Kidney capillary endothelial cell (primary cell): ENCODE measurements around the gene NKPD1.
"Not testable (repeated sequence)": the region's sequence is repeated elsewhere in the genome, so short reads cannot be mapped to it uniquely, and the experiment has no call there.

Source experiments
- DNase-seq: peaks from one replicate; pipeline ENCODE4 v3.0.0-alpha.2; 2018; ENCODE audit warnings: low spot score

NKPD1 gene

DNA sequence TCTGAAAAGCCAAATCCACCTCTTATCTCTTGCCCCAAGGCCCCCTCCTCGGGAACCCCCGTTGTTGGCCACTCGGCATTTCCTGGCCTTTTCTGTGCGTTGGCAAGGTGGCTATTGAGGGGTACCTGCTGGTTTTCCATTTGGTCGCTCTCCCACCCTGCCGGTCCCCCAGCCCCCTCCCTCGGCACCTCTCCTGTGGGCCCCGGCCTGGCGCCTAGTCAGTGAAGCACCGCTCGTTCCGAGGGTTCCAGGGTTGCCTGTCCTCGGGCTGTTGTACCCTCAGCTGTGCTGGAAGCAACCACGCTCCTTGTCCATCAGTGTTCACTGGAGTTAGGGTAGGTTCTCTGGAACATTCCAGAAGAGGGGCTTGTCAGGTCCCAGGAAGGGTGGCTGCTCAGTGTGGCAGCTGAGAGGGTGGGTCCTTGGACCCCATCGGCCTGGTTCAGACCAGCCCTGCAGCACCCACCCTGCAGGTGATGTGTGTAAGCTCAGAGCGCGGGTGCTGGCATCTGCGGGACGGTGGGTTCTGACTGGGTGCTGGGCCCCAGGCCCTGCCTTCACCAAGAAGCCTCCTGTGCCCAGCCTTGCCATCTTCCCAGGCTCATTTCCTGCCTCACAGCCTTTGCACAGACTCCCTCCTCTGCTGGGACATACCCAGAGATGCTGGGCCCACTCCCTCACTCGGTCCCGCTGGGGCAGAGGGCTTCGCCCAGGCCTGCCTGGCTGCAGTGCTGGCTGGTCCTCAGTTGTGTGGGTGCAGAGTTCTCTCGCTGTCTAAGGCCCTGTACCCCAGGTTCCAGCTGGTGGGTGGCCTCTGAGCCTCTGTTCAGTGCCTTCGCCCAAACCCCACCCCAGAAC is 21.3 kb downstream of the NKPD1 start:
- DNase-seq: no peak

DNA sequence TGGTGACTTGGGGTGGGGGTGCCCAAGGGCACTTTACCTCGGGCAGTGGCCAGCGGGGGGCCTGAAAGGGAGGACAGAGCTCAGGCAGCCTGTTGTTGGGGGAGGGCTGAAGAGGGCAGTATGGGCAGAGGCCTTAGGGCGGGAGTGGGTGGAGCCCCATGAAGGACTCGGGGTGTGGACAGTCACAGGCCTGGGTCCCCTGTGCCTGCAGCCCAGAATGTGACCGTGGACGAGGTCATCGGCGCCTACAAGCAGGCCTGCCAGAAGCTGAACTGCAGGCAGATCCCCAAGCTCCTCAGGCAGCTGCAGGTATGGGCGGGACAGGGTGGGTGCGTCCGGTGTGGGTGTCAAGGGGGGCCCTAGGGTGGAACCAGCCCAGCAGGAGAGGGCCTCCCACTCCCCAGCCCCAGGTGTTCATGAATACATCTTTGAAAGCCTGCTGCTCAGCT is 22.5 kb downstream of the NKPD1 start:
- DNase-seq: no peak

DNA sequence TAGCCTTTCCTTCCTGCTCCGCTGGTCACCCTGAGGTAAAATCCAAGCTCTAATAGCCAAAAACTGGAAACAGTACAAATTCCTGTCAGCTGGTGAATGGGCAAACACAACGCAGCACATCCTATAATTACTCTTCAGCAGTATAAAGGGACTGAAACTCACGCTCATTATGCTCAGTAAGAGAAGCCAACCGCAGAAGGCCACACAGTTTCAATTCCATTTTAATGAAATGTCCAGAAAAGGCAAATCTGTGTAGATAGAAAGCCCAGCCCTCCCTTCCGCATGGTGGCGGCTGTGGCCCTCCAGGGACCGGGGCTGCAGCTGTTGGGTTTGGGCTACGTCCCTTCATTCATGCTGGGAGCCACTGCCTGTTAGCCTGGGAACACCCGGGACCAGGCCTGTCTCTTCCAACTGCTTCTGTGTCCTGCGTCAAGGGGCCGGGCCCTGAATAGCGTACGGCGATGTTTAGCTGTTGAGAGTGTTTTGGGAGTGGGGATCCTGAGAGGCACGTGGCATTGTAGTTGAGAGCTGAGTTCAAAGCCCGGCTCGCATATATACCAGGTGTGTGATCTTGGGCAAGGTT is 23.5 kb downstream of the NKPD1 start:
- no peak for DNase-seq

DNA sequence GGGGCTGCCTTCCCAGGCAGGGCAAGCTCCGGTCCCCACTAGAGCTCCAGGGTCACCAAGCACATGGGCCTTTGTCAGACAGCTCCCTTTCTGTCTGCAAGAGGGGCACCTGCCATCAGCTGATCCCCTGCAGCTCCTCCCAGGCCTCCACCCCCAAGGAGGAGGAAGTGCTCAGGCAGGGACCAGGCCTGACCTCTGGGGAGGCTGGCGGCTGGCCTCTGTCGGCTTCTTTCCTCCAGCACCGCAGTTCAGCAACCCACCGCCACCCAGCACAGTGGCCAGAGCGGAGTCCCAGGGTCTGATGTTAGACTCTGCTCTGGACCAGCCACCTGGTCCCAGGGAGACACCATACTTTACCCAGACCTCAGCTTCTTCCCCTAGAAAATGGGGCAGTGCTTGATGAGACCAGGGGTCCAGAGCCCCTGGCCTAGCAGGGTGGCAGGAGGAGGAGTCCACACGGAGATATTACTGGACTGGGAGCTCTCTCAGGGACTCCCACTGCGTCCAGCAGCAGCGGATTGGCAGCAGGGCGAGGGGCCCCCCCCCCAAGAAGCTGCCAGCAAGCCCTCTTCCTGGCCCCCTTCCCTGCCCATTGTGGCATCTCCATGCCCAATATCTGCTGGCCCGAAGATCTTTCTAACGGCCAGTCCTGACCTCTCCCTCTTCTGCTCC is 24.1 kb downstream of the NKPD1 start:
- DNase-seq: no peak

DNA sequence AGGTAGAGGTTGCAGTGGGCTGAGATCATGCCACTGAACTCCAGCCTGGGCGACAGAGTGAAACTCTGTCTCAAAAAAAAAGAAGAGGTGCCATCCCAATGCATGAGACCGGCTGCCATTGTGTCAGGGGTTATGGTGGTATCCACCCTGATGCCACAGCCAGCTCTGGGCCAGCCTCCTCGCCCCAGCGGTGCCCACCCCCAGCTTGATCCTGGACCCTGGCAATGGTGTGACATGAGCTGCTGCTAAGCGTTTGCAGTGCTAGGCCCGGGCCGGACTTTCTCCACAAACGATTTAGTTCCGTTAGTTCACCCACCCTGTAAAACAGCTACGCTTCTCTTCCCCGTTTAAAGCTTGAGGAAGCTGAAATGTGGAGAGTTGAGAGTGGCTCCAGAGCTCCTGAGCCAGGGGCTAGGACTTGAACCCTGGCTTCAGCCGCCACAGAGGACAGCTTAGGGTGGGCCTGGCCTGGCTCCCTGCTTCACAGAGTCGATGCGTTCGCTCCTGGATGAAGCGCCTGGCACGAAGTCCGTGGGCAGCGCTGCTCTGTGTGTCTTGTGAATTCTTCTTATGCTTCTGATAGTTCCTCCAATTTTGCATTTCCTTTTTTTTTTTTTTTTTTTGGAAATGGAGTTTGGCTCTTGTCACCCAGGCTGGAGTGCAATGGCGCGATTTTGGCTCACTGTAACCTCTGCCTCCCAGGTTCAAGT is 25.5 kb downstream of the NKPD1 start:
- DNase-seq: no peak

DNA sequence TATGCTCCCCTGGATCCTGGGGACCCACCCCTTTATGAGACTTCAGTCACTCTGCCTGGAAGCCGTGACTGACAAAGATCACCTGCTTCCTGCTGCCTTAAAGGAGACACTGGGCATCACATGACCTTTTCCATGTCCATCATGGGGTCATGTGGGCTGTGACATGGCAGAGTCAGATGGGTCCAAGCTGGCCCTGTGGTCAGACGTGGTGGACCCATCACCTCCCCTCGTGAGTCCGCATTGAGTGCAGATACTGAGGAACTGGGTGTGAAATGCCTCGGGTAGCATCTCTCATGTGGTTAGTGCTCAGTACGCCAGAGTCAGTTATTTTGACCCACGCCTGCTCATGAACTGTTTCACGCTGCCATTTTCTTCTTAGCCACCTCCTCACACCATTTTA is 27.1 kb downstream of the NKPD1 start:
- no peak for DNase-seq

DNA sequence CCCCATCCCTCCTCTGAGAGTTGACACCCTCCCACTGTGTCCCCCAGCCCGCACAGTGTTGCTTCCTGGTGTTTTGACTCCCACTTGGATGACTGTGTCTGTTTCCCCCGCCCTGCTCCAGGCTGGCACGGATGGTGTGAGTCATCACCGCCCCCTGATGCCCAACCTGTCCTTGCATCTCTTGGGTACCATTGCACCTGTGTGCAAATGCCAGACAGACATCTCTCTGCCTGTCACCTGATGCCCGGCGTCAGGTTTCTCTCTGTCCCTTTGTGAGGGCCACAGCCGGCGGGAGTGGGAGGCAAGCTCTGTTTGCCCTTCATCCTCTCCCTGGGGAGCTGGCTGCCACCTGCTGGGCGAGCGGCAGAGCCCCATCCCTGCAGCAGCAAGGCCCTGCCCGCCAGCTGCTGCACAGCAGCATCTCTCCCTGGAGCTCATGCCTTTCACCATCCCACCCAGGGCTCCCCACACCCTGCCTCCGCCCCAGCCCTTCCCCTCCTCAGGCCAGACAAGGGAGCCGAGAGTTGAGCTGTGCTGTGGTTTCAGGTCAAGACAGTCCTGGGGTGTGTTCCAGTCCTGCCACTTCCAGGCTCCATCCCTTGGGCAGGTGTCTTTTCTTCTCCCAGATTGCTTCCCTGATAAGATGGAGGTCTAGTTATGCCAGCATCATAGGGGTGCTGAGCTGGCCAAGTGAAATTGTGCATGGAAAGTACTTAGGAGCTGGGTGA is 29.7 kb downstream of the NKPD1 start:
- no peak for DNase-seq

DNA sequence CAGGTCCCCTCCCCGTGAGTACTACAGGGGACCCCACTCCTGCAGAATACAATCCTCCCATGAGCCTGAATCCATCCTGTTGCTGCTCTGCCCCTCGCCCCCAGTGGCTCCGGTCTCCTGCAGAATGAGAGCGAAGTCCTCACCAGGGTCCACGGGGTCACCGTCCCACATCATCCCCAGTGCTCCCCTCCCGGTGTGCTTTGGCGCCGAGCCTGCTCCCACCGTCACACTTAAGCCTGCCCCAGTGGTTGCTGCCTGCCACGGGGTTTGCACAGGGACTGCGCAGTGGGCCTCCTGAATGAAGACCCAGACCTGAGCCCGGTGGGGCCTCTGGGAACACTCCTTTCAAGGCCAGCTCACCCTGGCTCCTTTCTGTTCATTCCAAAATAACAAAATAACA is 30.5 kb downstream of the NKPD1 start:
- DNase-seq: no peak

DNA sequence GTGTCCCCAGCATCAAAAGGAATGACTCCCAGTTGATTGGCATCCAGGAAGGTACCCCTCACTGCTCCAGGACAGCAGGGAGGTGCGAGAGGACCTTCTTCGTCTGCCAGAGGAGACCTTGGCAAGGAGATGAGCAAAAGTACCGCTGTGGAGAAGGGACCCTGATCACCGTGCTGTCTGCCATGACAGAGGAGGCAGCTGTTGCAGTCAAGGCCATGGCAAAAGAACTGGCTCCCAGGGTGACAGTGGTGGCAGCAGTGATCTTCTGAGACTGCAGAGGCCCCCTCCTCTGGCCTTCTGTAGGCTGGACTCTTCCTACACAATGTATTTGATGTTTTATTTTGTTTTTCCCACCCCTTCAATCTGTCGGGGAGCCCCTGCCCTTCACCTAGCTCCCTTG is 32.0 kb downstream of the NKPD1 start:
- DNase-seq: no peak

DNA sequence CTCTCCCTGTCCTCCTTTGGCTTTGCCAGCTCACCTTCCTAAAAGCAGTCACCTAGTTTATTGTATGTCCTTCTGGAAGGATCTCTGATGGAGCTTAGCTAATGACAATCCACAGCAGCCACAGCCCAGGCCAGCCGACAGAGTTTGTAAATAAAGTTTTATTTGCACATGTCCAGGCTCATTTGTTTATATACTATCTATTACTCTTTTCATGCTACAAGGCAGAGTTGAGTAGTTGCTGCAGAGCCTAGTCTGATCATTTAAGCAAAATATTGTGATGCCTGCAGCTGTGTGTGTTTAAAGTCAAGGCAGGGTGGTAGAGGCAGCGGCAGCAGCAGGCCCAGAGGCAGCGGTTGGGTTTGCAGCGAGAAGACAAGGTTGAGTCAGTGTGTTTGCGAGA is 32.6 kb downstream of the NKPD1 start:
- no peak for DNase-seq

DNA sequence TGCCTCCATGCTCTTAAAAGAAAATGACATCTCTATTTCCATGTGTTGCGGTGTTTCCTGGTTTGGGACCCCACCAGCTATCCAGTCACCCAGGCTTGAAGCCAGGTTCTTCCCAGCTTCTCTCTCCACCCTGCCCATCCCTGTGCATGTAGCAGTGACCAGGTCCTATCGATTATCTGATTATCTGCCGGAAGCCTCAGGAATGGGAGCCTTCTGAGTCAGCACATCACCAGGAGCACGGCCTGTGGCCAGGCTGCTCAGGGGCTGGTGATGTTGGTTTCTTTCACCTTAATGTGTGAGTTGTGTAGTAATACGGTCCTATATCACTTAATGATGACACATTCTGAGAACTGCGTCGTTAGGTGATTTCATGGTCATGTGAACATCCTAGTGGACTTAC is 34.1 kb downstream of the NKPD1 start:
- no peak for DNase-seq

DNA sequence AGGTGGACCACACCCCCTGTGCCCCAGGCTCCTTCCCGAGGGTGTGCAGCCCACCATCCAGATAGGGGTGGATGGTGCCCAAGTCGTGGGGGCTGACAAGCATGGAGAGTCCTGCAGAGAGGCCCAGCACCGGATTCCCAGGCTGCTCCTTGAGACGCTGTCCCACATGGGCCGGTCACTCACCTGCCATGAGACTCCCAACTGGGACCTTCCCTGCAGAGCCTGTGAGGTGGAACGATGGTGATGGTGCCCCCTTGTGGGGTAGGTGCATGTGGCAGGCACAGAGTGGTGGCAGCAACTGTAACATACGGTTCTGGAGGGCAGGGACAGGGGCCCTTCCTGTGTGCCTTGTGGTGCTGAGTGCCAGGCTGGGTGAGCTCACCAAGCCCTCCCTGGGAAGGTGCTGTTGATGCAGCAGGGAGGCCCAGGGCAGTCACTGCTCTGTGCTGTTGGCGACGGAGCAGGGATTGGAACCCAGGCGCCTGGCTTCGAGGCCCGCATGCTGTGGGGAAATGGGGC is 34.7 kb downstream of the NKPD1 start:
- DNase-seq: peak; percentile 46

DNA sequence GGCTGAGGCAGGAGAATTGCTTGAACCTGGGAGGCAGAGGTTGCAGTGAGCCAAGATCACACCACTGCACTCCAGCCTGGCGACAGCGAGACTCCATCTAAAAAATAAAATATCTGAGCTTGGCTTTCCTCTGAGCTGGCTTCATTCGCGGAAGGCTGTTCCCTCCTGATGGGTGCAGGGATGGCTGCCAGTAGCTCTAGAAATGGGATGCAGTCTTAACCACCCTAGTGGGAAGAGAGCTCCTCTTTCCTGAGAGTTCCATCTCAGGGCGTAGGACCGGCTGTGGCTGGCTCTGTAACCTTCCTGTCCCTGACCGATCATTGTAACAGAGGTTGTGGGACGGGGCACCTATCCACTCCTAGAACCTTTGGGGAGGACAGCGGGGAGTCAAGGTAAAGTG is 35.4 kb downstream of the NKPD1 start:
- DNase-seq: no peak

DNA sequence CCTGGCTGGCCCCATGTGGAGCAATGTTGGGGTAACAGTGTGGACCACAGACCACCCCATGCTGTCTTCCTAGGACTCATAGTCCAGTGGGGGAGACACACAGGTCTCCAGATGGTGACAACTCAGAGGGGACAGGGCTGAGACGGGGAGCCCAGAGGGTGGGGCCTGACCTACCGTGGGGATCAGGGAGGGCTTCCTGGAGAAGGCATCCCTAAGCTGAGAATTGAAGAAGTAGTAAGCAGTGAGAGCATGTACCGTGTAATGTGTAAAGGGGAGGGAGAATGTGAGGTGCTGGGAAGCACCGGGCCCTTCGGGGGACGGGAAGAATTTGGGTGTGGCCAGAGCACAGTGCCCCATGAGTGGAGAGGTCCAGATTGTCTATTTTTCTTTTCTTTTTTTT is 36.8 kb downstream of the NKPD1 start:
- DNase-seq: no peak

DNA sequence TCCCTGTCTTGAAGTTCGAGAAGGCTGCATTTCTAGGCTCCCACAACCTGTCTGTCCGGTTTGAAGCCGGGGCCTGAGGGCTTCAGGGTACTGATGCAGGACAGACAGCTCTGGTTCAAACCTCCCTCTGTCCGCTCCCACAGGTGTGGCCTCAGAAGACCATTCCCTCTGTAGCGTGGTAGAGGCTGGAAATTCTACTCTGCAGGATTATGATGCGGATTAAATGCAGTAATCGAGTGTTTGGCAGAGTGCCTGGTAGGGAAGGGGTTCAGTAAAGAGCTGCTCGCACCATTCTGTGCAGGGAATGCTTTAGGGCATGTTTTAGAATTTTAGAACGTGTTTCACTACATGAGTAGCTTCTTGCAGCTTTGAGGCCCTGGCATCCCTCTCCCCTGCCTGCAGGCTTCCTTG is 37.3 kb downstream of the NKPD1 start:
- no peak for DNase-seq

DNA sequence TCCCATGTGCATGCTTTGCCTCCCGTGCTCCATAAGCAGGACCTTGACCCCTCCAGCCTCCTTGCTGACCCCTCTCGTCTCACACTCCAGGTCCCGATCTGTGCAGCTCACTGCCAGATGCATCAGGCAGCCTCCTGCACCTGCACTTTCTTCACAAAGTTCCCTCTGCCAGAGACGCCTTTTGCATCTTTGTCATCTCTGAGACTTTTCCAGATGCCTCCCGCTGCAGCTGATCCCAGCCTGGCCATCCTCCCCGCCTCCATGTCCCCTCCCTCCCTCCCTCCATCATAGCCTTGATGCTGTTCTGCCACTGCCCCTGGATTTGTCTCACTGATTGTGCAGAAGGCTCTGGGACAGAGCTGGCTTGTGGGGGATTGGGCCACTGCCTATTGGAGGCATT is 38.0 kb downstream of the NKPD1 start:
- DNase-seq: no peak

DNA sequence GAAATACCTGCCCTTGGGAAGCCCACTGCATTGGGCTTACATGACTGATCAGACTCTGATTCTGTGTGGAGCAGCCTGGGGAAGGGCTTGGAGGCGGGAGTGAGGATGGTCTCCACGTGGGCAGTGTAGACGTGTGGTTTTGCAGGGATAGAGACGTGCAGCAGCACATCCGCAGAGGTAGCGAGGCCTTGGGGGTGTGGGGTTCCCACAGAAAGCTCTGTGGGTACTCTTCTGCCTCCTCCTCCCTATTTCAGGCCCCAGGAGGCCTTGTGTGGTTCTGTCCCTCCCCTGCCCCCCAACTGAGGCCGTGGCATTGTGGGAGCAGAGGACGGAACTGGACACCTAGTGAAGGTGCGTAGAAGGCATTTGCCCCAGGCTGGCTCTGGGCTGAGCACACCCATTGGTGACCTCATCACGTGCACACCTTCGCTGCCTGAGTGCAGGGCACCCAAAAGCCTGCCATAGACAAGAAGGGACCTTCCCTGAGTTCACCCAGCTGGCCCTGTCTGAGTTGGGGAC is 38.9 kb downstream of the NKPD1 start:
- no peak for DNase-seq

DNA sequence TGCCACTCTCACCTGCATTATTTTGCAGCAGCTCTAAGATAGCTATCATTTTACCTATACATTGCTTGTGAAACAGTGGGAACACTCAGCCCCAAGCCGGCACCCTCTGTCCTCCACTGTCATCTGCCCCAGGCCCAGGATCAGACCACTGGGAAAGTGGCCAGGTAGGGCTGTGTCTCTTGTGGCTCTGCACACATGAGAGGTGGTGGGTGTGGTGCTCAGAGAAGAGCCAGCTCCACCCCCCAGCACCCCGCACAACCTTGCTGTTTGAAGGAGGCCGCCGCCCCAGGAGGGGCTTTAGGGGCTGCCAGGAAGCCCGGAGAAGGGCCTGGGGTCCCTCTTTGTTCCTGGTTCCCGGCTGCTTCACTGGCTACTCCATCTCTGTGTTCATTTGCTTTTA is 41.2 kb downstream of the NKPD1 start:
- DNase-seq: no peak

DNA sequence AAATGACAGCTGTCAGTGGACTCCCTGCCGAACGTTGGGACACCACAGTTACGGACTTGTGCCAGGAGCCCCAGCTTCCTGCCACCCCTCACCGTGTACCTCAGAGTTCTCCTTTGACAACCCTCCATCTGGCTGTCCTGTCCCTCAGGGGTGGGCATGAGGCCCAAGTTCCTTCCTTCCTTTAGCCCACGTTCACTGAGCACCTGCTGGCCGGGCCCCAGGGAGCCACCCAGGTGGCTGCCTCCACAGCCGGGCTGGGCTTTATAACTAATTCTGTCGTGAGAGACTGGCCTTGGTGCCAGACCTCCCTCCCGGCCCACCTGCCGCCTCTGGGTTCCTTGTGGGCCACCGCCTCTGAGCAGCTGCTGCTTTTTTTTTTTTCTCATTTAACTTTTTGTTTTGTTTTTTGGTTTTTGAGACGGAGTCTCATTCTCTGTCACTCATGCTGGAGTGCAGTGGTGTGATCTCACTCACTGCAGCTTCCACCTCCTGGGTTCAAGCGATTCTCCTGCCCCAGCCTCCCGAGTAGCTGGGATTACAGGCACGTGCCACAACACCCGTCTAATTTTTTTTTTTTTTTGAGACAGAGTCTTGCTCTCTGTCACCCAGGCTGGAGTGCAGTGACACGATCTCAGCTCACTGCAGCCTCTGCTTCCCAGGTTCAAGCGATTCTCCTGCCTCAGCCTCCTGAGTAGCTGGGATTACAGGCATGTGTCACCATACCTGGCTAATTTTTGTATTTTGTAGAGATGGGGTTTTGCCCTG is 42.0 kb downstream of the NKPD1 start:
- not testable (repeated sequence) for DNase-seq

DNA sequence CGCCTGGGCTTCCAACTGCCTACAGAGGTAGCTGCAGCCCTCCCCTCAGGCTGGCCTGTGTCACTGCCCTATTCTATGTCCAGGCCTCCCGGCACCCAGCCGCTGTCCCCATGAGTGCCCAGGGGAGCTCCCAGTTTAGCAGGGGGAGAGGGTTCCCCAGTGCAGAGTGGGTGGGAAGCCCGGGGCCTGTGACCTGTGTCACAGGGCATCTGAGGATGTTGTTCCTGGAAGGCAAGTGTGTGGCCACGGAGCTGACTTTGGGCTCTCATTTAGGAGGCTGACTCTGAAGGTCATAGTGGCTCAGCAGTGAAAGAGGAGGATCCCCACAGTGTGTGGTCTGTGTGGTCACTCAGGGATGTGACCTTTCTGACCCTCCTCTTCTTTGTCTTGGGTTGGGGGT is 42.7 kb downstream of the NKPD1 start:
- DNase-seq: no peak

DNA sequence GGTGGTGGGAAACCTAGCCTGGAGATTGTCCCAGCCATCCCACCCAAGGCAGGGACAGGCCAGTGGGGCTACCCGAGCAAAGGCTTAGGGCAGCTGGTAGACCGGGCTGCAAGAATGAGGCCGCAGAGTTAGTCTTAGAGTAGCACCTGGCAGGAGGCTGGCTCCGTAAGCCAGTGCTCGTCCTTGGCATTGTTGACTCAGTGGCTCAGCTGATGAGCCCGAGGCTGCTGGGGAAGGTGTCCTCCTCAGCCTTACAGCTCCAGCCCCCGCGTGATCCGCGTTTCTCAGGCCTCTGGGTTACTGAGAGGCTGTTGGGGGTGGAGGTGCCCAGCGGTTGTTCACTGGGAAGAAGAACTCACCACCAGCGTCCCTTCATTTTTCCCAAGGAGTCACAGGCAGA is 43.1 kb downstream of the NKPD1 start:
- no peak for DNase-seq
